K562 (cell line): ENCODE data around the gene PDE11A. TPM values are rescaled to one million over a fixed set of nuclear protein-coding genes. Genes with fewer than 3 reads are reported as not detected.

Experiments used
- CHD4 ChIP-seq: fragments of 200-600 bp; sonication (generic); IDR thresholded peaks from 3 replicates; pipeline ENCODE4 v1.6.1; 2012; ENCODE audit warnings: low read depth, mild to moderate bottlenecking, mixed read lengths, low read length, inconsistent platforms; ENCODE audit not compliant: insufficient read depth, insufficient replicate concordance, poor library complexity, severe bottlenecking
- DEAF1 ChIP-seq: fragments of 450-650 bp; formaldehyde crosslinking; IDR thresholded peaks from 2 replicates; pipeline ENCODE4 v1.4.0; 2020; ENCODE audit warnings: mild to moderate bottlenecking, moderate library complexity
- ETV1 ChIP-seq: fragments of 450-650 bp; conservative IDR thresholded peaks from 2 replicates; pipeline ENCODE4 v1.6.1; 2016; ENCODE audit warnings: missing genetic modification characterization, control low read depth, low read depth, missing compliant biosample characterization
- HDAC8 ChIP-seq: fragments of 450-650 bp; IDR thresholded peaks from 2 replicates; pipeline ENCODE4 v1.6.1; 2016; ENCODE audit warnings: mild to moderate bottlenecking, missing genetic modification characterization, moderate library complexity, missing compliant biosample characterization
- HSF4 ChIP-seq: fragments of 250-450 bp; sonication (Bioruptor Pico); IDR thresholded peaks from 2 replicates; pipeline ENCODE4 v2.1.2; 2022; ENCODE audit warnings: mild to moderate bottlenecking, moderate library complexity, borderline replicate concordance
- KDM1A ChIP-seq, 2 experiments: fragments of 450-650 bp; IDR thresholded peaks; 2 replicates each; pipeline ENCODE4 v1.6.1; 2016; ENCODE audit warnings: mild to moderate bottlenecking in 2 of 2
- LCOR ChIP-seq: sonication (generic); formaldehyde crosslinking; IDR thresholded peaks from 2 replicates; pipeline ENCODE4 v1.8.0; 2022; ENCODE audit warnings: mild to moderate bottlenecking, missing genetic modification reagents
- NFIC ChIP-seq: fragments of 450-650 bp; IDR thresholded peaks from 2 replicates; pipeline ENCODE4 v1.6.1; 2017; ENCODE audit warnings: mild to moderate bottlenecking, inconsistent platforms
- RB1 ChIP-seq: fragments of 450-650 bp; IDR thresholded peaks from 2 replicates; pipeline ENCODE4 v1.6.1; 2017; ENCODE audit warnings: low read depth, mild to moderate bottlenecking
- TEAD1 ChIP-seq, 2 experiments: fragments of 450-650 bp in 1 of 2; sonication (generic) in 1 of 2; formaldehyde crosslinking; IDR thresholded peaks; 2 replicates each; pipeline versions ENCODE4 v1.4.0 to v1.8.0; 2020 to 2022; ENCODE audit warnings: mild to moderate bottlenecking in 2 of 2, missing genetic modification reagents in 1 of 2
- TEAD4 ChIP-seq, 2 experiments: sonication (generic) in 1 of 2; formaldehyde crosslinking in 1 of 2; IDR thresholded peaks; 2 replicates each; pipeline versions ENCODE4 v1.6.1 to v1.8.0; 2012 to 2022; ENCODE audit warnings: borderline replicate concordance in 1 of 2, inconsistent platforms in 1 of 2, low read length in 1 of 2, mild to moderate bottlenecking in 1 of 2, missing genetic modification reagents in 1 of 2
- TFAP4 ChIP-seq: sonication (generic); formaldehyde crosslinking; IDR thresholded peaks from 2 replicates; pipeline ENCODE4 v1.8.0; 2022; ENCODE audit warnings: missing genetic modification reagents, mild to moderate bottlenecking, moderate library complexity, borderline replicate concordance
- THAP12 ChIP-seq: fragments of 250-450 bp; sonication (Bioruptor Pico); IDR thresholded peaks from 2 replicates; pipeline ENCODE4 v1.9.0; 2021; ENCODE audit warnings: mild to moderate bottlenecking, inconsistent platforms
- ZBTB8A ChIP-seq: fragments of 450-650 bp; IDR thresholded peaks from 2 replicates; pipeline ENCODE4 v1.6.1; 2018; ENCODE audit warnings: mild to moderate bottlenecking, moderate library complexity; ENCODE audit not compliant: partially characterized antibody
- ZC3H4 ChIP-seq: sonication (generic); formaldehyde crosslinking; IDR thresholded peaks from 2 replicates; pipeline ENCODE4 v1.9.0; 2021; ENCODE audit warnings: missing genetic modification reagents, borderline replicate concordance
- ZFP1 ChIP-seq: fragments of 450-650 bp; formaldehyde crosslinking; IDR thresholded peaks from 2 replicates; pipeline ENCODE4 v1.4.0; 2020; ENCODE audit warnings: mild to moderate bottlenecking, mixed read lengths
- ZKSCAN1 ChIP-seq: fragments of 150-350 bp; IDR thresholded peaks from 2 replicates; pipeline ENCODE4 v1.6.1; 2016; ENCODE audit warnings: low read depth, low read length
- ZKSCAN3 ChIP-seq: fragments of 250-450 bp; sonication (Bioruptor Pico); IDR thresholded peaks from 2 replicates; pipeline ENCODE4 v1.4.0; 2020
- ZNF584 ChIP-seq: fragments of 200-800 bp; sonication (Bioruptor generic); IDR thresholded peaks from 2 replicates; pipeline ENCODE4 v1.6.1; 2016; ENCODE audit warnings: low read depth, mild to moderate bottlenecking, missing genetic modification characterization, missing compliant biosample characterization
- polyA plus RNA-seq, 8 experiments: library from polyadenylated mRNA; depleted of rRNA in 4 of 8; stranded (reverse) in 5 of 8; unstranded in 3 of 8; fragments of >200 nt; fragmentation: Nextera tagmentation in 2 of 8; fragmentation: Illumina TruSeq in 1 of 8; extraction: Ambion mirVana in 2 of 8; extraction: Trizol in 1 of 8; gene quantifications; 2 replicates each; pipeline versions ENCODE4 v1.2.1 to v1.2.3, GENCODE V29; 2011 to 2014; ENCODE audit warnings: inconsistent platforms in 1 of 8, missing spikeins in 1 of 8
- total RNA-seq, 7 experiments: library from RNA; depleted of rRNA in 6 of 7; stranded (reverse); fragments of >200 nt in 6 of 7; fragmentation: Illumina TruSeq in 2 of 7; extraction: Trizol in 2 of 7; gene quantifications; 2 replicates each; pipeline versions ENCODE4 v1.2.1 to v1.2.3, GENCODE V29; 2011 to 2021; ENCODE audit warnings: low replicate concordance in 1 of 7

PDE11A gene
- total and polyA plus RNA-seq, 9 of the 15 experiments (the other 6 are each of a cell fraction or from before 2014, with no cell fraction given): 3.2 to 22.1 (median 5.7) TPM

- TF ChIP-seq HSF4 (no peak), DEAF1 (CRISPR knock-in tag) (peak; percentile 42; the same call in 1 of the 2 replicates), TEAD4 (IDR thresholded peaks at IDR 0.05; ENCODE audit: low read length) (no peak), TEAD4 (CRISPR knock-in tag; IDR thresholded peaks at IDR 0.05; ENCODE audit: borderline replicate concordance) (no peak), ETV1 (tag) (no peak), LCOR (CRISPR knock-in tag) (peak; percentile 19; the same call in 1 of the 2 replicates), ZFP1 (CRISPR knock-in tag) (no peak), ZNF584 (no peak), TFAP4 (CRISPR knock-in tag) (peak; percentile 54; the same call in 1 of the 2 replicates), TEAD1 (CRISPR knock-in tag; IDR thresholded peaks at IDR 0.05) (no peak), ZBTB8A (no peak), THAP12 (no peak), ZKSCAN3 (no peak), CHD4 (no peak), HDAC8 (tag) (no peak), ZKSCAN1 (no peak; the same call in 1 of the 2 replicates), ZC3H4 (CRISPR knock-in tag) (no peak), RB1 (peak; percentile 47; the same call in 1 of the 2 replicates), KDM1A (IDR thresholded peaks at IDR 0.05) (no peak), NFIC (no peak)
Measured at GRCh38 chr2:177763531-177764265, 308.9 kb downstream of the PDE11A start (continued).
